ENCODE results near the gene KIAA1328.

GRCh38 chr18:36933552-36933951 is 104.6 kb downstream of the KIAA1328 start:
- no peak for TF ChIP-seq CTCF (IDR thresholded peaks at IDR 0.05)
- TF ChIP-seq YY1 (IDR thresholded peaks at IDR 0.05; ENCODE audit: low read depth): no peak
- no peak for TF ChIP-seq ZBTB33 (IDR thresholded peaks at IDR 0.05; ENCODE audit: borderline replicate concordance, low read depth)

Data from SK-N-SH (cell line).